ENCODE measurements around the gene ATP10A.
"Not testable (repeated sequence)": the region's sequence is repeated elsewhere in the genome, so short reads cannot be mapped to it uniquely, and the experiment has no call there.

The ATP10A gene

GRCh38 chr15:25671132-25671531 is 192.0 kb downstream of the ATP10A start:
- no peak for DNase-seq

- no peak for DNase-seq
Measured at GRCh38 chr15:25670621-25671020, 192.5 kb downstream of the ATP10A start.

- no peak for DNase-seq
Measured at GRCh38 chr15:25670025-25670554, 193.0 kb downstream of the ATP10A start.

GRCh38 chr15:25668901-25669300 is 194.2 kb downstream of the ATP10A start:
- no peak for DNase-seq

DNA sequence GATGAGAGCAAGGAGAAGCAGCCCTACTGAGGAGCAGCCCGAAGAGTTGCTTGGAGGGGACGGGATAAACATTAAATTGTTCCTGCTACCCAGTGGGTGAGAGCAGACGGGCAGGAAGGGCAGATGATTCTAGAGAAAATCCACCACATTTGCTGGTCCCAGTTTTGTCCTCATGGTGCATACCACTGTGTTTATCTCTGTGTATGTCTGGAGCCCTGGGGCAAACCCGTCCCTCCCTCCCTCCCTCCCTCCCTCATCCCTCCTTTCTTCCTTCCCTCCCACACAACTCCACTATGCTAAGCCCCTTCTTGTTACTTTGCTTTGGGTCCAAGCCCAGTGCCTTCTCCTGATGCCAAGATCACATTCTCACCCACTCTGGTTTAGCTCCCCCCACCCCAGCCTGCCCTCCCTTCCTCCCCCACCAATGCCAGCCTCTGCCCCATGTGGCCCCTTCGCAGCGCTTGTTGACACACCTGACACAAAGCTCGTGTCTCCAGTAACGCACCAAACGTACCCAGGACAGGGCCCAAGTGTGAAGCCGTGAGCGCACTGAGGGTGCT is 194.8 kb downstream of the ATP10A start:
- no peak for DNase-seq

- no peak for DNase-seq
Measured at GRCh38 chr15:25667829-25668228, 195.3 kb downstream of the ATP10A start.

DNA sequence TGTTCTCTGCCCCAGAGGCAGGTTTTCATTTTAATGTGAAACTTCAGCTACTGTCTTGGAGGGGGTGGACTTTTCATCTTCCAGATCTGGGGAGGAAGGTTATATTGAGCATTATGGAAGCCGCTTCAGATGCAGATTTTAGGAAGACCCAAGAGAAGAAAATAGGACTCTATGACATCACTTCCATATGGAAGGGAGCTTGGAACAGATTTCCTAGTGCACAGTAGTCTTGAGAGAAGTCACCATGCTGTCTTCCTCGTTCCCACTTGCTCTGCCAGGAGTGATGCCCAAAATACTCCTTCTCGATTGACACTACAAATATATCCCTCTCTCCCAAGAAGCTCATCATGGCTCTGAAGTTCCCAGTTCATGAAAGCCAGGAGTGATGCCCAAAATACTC is 197.2 kb downstream of the ATP10A start:
- no peak for DNase-seq

- DNase-seq = no peak
Measured at GRCh38 chr15:25664761-25665160, 198.4 kb downstream of the ATP10A start.

DNA sequence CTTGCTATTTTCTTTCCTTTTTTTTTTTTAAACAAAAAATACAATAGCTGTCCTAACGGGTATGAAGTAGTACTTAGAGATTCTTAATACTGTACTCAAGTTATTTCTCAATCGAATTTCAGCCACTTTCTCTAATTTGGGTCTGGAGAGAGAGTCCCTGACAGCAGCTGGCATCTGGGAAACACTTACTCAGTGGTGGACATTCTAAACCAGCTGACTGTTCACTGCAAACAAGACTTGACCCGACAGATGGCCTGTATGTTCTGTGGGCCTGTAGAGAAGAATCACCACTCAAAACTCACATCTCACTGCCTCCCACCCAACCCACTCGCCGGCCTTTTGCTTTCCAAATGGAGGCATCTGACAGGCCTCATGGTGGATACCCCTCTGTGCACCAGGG is 199.6 kb downstream of the ATP10A start:
- no peak for DNase-seq

- no peak for DNase-seq
Measured at GRCh38 chr15:25661898-25662297, 201.2 kb downstream of the ATP10A start.

- no peak for DNase-seq
Measured at GRCh38 chr15:25659251-25659650, 203.9 kb downstream of the ATP10A start.

GRCh38 chr15:25658560-25658959 is 204.6 kb downstream of the ATP10A start:
- no peak for DNase-seq

GRCh38 chr15:25655207-25655948 is 207.7 kb downstream of the ATP10A start:
- DNase-seq = no peak

- no peak for DNase-seq
Measured at GRCh38 chr15:25653371-25653770, 209.8 kb downstream of the ATP10A start.

- DNase-seq = no peak
Measured at GRCh38 chr15:25652704-25653103, 210.4 kb downstream of the ATP10A start.

DNA sequence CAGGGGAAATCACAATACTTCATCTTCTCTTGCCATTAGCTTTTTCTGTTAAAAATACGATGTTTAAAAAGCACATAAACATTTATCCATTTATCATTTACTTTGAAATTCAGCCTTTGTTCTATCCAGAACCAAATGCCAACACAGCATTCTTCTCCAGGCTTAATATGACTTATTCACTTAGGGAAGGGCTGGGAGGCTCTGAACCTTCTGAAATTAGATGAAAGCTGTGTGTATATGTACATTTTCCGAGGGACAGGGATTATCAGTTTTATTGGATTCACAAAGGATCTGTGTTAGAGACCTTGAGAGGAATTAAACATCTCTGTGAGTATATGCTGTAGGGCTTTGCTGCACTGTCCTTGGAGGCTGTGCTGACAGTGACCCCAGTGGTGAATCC is 213.7 kb downstream of the ATP10A start:
- no peak for DNase-seq

DNA sequence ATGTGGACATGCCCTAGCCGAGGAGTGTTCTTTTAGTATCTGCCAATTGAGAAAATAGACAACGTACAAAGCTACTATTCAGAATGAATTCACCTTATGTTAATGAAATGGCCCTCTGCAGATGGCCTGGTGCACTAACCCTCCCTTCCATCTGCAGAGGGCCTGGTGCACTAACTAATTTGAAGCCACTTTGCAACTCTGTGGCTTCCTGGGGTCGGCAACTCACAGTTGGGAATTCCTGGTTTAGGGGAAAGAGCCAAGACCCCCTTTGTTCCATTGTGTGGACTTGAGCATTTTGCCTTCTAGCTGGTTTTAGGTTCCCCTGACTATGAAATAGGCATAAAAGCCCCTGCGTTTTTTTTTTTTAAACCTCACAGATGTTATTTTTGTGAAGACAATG is 220.0 kb downstream of the ATP10A start:
- DNase-seq = no peak

GRCh38 chr15:25641762-25642161 is 221.4 kb downstream of the ATP10A start:
- DNase-seq = no peak

GRCh38 chr15:25641361-25641760 is 221.8 kb downstream of the ATP10A start:
- no peak for DNase-seq

DNA sequence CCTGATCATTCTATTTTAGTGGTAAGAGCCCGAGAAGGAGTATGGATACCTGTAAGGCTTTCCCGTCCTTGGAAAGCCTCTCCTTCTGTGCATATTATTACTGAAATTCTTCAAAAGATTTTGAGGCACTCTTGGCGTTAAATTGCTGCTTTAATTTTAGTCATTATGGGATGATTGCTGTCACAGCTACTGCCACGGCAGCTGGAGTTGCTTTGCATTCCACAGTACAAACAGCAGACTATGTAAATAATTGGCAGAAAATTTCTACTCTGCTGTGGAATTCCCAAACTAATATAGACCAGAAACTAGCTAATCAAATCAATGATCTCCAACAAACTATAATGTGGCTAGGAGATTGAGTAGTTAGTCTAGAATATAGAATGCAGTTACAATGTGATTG is 222.2 kb downstream of the ATP10A start:
- not testable (repeated sequence) for DNase-seq

- DNase-seq = no peak
Measured at GRCh38 chr15:25640381-25640780, 222.7 kb downstream of the ATP10A start.

DNA sequence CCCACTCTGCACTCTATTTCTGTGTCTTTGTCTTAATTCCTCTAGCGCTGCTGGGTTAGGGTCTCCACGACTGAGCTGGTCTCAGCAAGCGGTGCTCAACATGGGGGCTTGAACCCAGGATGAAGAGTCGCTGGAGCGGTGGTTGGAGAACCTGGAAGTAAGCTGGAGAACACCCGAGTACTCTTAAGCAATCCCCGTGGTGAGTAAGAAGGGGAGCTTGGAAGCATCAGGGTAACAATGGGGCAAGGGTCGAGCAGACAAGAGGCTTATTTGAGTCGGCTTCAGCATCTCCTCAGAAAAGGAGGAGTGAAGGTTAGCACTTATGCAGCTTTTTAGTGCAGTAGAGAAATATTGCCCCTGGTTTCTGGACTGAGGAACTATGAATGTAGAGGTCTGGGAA is 226.6 kb downstream of the ATP10A start:
- DNase-seq = not testable (repeated sequence)

DNA sequence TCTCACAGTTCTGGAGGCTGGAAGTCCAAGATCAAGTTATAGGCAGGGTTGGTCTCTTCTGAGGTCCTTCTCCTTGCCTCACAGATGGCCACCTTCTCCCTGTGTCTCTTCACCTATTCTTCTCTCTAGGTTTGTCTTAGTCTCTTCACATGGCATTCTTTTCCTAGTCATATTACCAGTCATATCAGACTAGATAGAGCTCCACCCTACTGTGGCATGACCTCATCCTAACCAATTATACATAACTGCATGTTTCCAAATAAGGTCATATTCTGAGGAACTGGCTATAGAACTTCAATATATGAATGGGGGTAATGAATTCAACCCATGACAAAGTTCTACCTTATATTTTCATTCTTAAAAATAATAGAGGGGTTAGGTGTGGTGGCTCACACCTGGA is 227.9 kb downstream of the ATP10A start:
- no peak for DNase-seq

DNA sequence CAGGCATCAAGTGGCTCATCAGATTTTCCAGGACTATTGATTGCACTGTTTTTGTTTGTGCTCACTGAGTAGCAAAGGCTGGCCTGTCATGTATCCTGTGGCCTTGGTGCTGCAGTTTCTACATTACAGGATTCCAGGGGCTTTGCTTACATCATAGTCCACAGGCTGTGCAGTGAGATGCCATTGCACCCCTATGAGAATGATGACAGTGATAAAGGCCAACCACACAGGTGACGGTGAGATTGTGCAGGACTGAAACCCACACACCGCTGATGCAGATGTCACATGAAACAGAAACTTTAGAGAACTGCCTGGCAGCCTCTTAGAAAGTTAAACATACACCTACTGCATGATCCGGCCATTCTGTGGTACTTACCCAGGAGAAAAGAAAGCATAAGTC is 229.3 kb downstream of the ATP10A start:
- DNase-seq = no peak

- DNase-seq = no peak
Measured at GRCh38 chr15:25631971-25632370, 231.2 kb downstream of the ATP10A start.

All from activated naive CD4-positive, alpha-beta T cell treated with Interleukin-2 at 50 U/mL for 16 hours (primary cell).